Endothelial cell of umbilical vein (primary cell): ENCODE results near the gene CLRN1. TPM values are rescaled to one million over a fixed set of nuclear protein-coding genes. Genes with fewer than 3 reads are reported as not detected.

Experiments used
- BruUV-seq: library from RNA; stranded (reverse); fragments of 400-500 nt; replicated peaks from 2 replicates; lab custom pipeline; 2021; lab: Mats Ljungman, UMichigan
- CTCF ChIA-PET: fragments of 300-600, 350-600 bp; sonication (Branson Sonifier 250); formaldehyde crosslinking; loops from one replicate; lab custom pipeline; 2021; ENCODE audit warnings: antibody characterized with exemption, inconsistent platforms; lab: Charles Lee
- POLR2A ChIA-PET: fragments of 300-600, 350-600 bp; sonication (Branson Sonifier 250); formaldehyde crosslinking; loops from one replicate; lab custom pipeline; 2021; ENCODE audit warnings: antibody characterized with exemption, inconsistent platforms; lab: Charles Lee
- DNase-seq: peaks from one replicate; pipeline ENCODE4 v3.0.0-alpha.2; 2011; ENCODE audit warnings: low read depth, low spot score
- FAIRE-seq: peaks from 2 replicates; lab custom pipeline; 2011; peaks lifted over from hg19 to GRCh38; lab: Jason Lieb, UNC
- H2AFZ ChIP-seq: 2 replicates; pipeline ENCODE4 v1.6.0; 2012; ENCODE audit warnings: low read depth, low read length, control low read depth, inconsistent platforms
- H3K27ac ChIP-seq: 2 replicates; pipeline ENCODE4 v1.5.1; 2011; ENCODE audit warnings: low read depth, mild to moderate bottlenecking, control low read depth, low read length, moderate library complexity; ENCODE audit not compliant: insufficient read depth
- H3K27me3 ChIP-seq, 2 experiments: 2 replicates each; pipeline versions ENCODE4 v1.6.0 to v1.6.1; 2011; ENCODE audit warnings: low read length in 2 of 2, mixed read lengths in 1 of 2; ENCODE audit not compliant: control insufficient read depth in 2 of 2, insufficient read depth in 2 of 2
- H3K36me3 ChIP-seq, 2 experiments: 2 replicates in 1 of 2; 3 replicates in 1 of 2; pipeline ENCODE4 v1.5.1; 2011; ENCODE audit warnings: low read length in 2 of 2, mild to moderate bottlenecking in 1 of 2, moderate library complexity in 1 of 2; ENCODE audit not compliant: control insufficient read depth in 2 of 2, insufficient read depth in 2 of 2; ENCODE audit errors: extremely low read depth in 1 of 2
- H3K4me1 ChIP-seq: 3 replicates; pipeline ENCODE4 v1.5.1; 2011; ENCODE audit warnings: mild to moderate bottlenecking, low read length; ENCODE audit not compliant: control insufficient read depth, insufficient read depth; ENCODE audit errors: extremely low read depth
- H3K4me2 ChIP-seq: 2 replicates; pipeline ENCODE4 v1.6.1; 2011; ENCODE audit warnings: low read length, control low read depth, mixed read lengths; ENCODE audit not compliant: insufficient read depth
- H3K4me3 ChIP-seq, 3 experiments: fragments of 200-600 bp in 1 of 3; sonication (generic), shearing (Covaris generic) in 1 of 3; replicated peaks in 1 of 3; 2 replicates each; pipeline ENCODE4 v1.5.1; 2011 to 2016; ENCODE audit warnings: control low read depth in 3 of 3, low read length in 3 of 3, mild to moderate bottlenecking in 2 of 3, inconsistent platforms in 1 of 3, low read depth in 1 of 3, moderate library complexity in 1 of 3; ENCODE audit not compliant: insufficient read depth in 1 of 3
- H3K79me2 ChIP-seq: 2 replicates; pipeline ENCODE4 v1.6.0; 2012; ENCODE audit warnings: low read length, inconsistent platforms; ENCODE audit not compliant: control insufficient read depth, insufficient read depth
- H3K9ac ChIP-seq: replicated peaks from 2 replicates; pipeline ENCODE3; 2011; ENCODE audit warnings: low read length, control low read depth; ENCODE audit not compliant: insufficient read depth; ENCODE audit errors: extremely low read depth
- H3K9me1 ChIP-seq: replicated peaks from 3 replicates; pipeline ENCODE4 v1.6.0; 2011; ENCODE audit warnings: mild to moderate bottlenecking, low read length; ENCODE audit not compliant: control insufficient read depth, insufficient read depth; ENCODE audit errors: extremely low read depth
- H3K9me3 ChIP-seq: replicated peaks from 2 replicates; pipeline ENCODE4 v1.5.1; 2012; ENCODE audit warnings: low read length, inconsistent platforms; ENCODE audit not compliant: control insufficient read depth, insufficient read depth
- H4K20me1 ChIP-seq: replicated peaks from 2 replicates; pipeline ENCODE3; 2011; ENCODE audit warnings: mild to moderate bottlenecking, low read length; ENCODE audit not compliant: control insufficient read depth, insufficient read depth; ENCODE audit errors: extremely low read depth
- CTCF ChIP-seq, 2 donors: IDR thresholded peaks; 1 replicate in 1 of 2; 2 replicates in 1 of 2; pipeline ENCODE4 v1.5.1; 2011; ENCODE audit warnings: low read length in 2 of 2, mild to moderate bottlenecking in 2 of 2, moderate library complexity in 2 of 2, control low read depth in 1 of 2, inconsistent platforms in 1 of 2, low read depth in 1 of 2; ENCODE audit not compliant: insufficient read depth in 1 of 2; ENCODE audit errors: extremely low read depth in 1 of 2
- EZH2 ChIP-seq: IDR thresholded peaks from 2 replicates; pipeline ENCODE4 v1.6.1; 2012; ENCODE audit warnings: borderline replicate concordance, low read depth, mild to moderate bottlenecking, moderate library complexity, low read length, inconsistent platforms; ENCODE audit not compliant: severe bottlenecking
- FOS ChIP-seq: IDR thresholded peaks from 2 replicates; pipeline ENCODE4 v1.6.1; 2011; ENCODE audit warnings: mild to moderate bottlenecking, low read length, moderate library complexity, borderline replicate concordance; ENCODE audit not compliant: insufficient read depth
- GATA2 ChIP-seq: IDR thresholded peaks from 2 replicates; pipeline ENCODE4 v1.7.0; 2011; ENCODE audit warnings: low read depth, mild to moderate bottlenecking, moderate library complexity, mixed read lengths, low read length; ENCODE audit not compliant: insufficient read length, insufficient read depth
- JUN ChIP-seq: IDR thresholded peaks from 2 replicates; pipeline ENCODE4 v1.6.1; 2011; ENCODE audit warnings: borderline replicate concordance, low read depth; ENCODE audit not compliant: insufficient read length, insufficient read depth
- MAX ChIP-seq: IDR thresholded peaks from 2 replicates; pipeline ENCODE4 v1.6.1; 2011; ENCODE audit not compliant: insufficient read depth, insufficient read length
- MYC ChIP-seq: IDR thresholded peaks from one replicate; pipeline ENCODE4 v1.6.1; 2011; ENCODE audit warnings: mild to moderate bottlenecking, low read depth, low read length
- POLR2A ChIP-seq: IDR thresholded peaks from 2 replicates; pipeline ENCODE4 v1.6.1; 2012; ENCODE audit warnings: low read depth, mild to moderate bottlenecking, control low read depth, low read length
- POLR2AphosphoS5 ChIP-seq: IDR thresholded peaks from 2 replicates; pipeline ENCODE4 v1.6.1; 2012; ENCODE audit warnings: low read depth, mild to moderate bottlenecking, control low read depth, low read length, moderate library complexity; ENCODE audit not compliant: insufficient read depth
- dilution Hi-C: fragments of 300-500 bp; cut with MboI; formaldehyde crosslinking; loops from one replicate; pipeline ENCODE4 v1.15.0; 2019; ENCODE audit warnings: low sequenced_read_pairs; ENCODE audit not compliant: extremely low pct_ligation_motif_present
- intact Hi-C: fragments of 100-400 bp; cut with micrococcal nuclease; formaldehyde crosslinking; loops from one replicate; pipeline ENCODE4 v1.10.0; 2022
- polyA plus RNA-seq, 4 experiments: library from polyadenylated mRNA; depleted of rRNA in 3 of 4; stranded (reverse) in 3 of 4; unstranded in 1 of 4; fragments of >200 nt; gene quantifications; 2 replicates each; pipeline versions ENCODE4 v1.2.1 to v1.2.3, GENCODE V29; 2011 to 2012; ENCODE audit warnings: missing spikeins in 1 of 4
- total RNA-seq: library from RNA; stranded (reverse); gene quantifications from 2 replicates; pipeline ENCODE4 v1.2.3, GENCODE V29; 2021

CLRN1 gene
- total and polyA plus RNA-seq, 2 donors (not counting 3 experiments of a cell fraction or from before 2014, with no cell fraction given), result not detected

- DNase-seq, result no peak
- Histone ChIP-seq H3K4me2 (no peak overlapping the region), H2AFZ (no peak overlapping the region), H3K27ac (no peak overlapping the region), H3K9ac (no peak overlapping the region), H3K4me3 (no peak overlapping the region), H3K36me3 (no peaks in the 10 kb centered on the region), H3K9me1 (no peaks in the 10 kb centered on the region), H3K79me2 (no peaks in the 10 kb centered on the region), H3K4me1 (peaks cover 2% of the 10 kb centered on the region), H4K20me1 (no peaks in the 10 kb centered on the region), H3K27me3 (peaks cover 5 to 17% of the 10 kb centered on the region in 2 experiments), H3K9me3 (no peaks in the 10 kb centered on the region)
- intact Hi-C loops, result no loop called here
- FAIRE-seq, result no peak
- ChIA-PET CTCF (no interaction called here), POLR2A (no interaction called here)
- dilution Hi-C loops, result no loop called here
- TF ChIP-seq GATA2 (no peak), POLR2A (no peak), MYC (no peak), MAX (no peak), POLR2AphosphoS5 (no peak), FOS (no peak), EZH2 (no peak), JUN (no peak), CTCF (IDR thresholded peaks at IDR 0.05; ENCODE audit: extremely low read depth in 1 of 2, insufficient read depth in 1 of 2, low read depth in 1 of 2, low read length in 2 of 2) (no peak)
- no TSS peak for BruUV-seq
Measured at GRCh38 chr3:151016478-151016795, 43.9 kb upstream of the CLRN1 start.
